WTC11 (cell line): ENCODE data around the gene HEYL.

Experiments
- ATF6 ChIP-seq: sonication (generic); formaldehyde crosslinking; IDR thresholded peaks from 2 replicates; pipeline ENCODE4 v1.8.1; 2023; ENCODE audit warnings: mild to moderate bottlenecking, missing genetic modification reagents
- CREM ChIP-seq: sonication (generic); formaldehyde crosslinking; IDR thresholded peaks from 2 replicates; pipeline ENCODE4 v1.8.1; 2022; ENCODE audit warnings: mild to moderate bottlenecking, missing genetic modification reagents, moderate library complexity
- CTCF ChIP-seq: fragments of 200-600 bp; IDR thresholded peaks from 2 replicates; pipeline ENCODE4 v1.8.0; 2022; ENCODE audit warnings: antibody characterized with exemption
- ESRRA ChIP-seq: sonication (generic); formaldehyde crosslinking; IDR thresholded peaks from 2 replicates; pipeline ENCODE4 v1.8.1; 2022; ENCODE audit warnings: mild to moderate bottlenecking, missing genetic modification reagents, borderline replicate concordance
- FOXP4 ChIP-seq: sonication (generic); formaldehyde crosslinking; IDR thresholded peaks from 2 replicates; pipeline ENCODE4 v1.8.0; 2022; ENCODE audit warnings: mild to moderate bottlenecking, missing genetic modification reagents
- MLX ChIP-seq: sonication (generic); formaldehyde crosslinking; IDR thresholded peaks from 2 replicates; pipeline ENCODE4 v1.8.1; 2023; ENCODE audit warnings: mild to moderate bottlenecking, missing genetic modification reagents, moderate library complexity
- NFATC4 ChIP-seq: fragments of 250-450 bp; sonication (Bioruptor Pico); IDR thresholded peaks from 2 replicates; pipeline ENCODE4 v1.9.0; 2021; ENCODE audit warnings: mild to moderate bottlenecking
- NR1H2 ChIP-seq: sonication (generic); formaldehyde crosslinking; IDR thresholded peaks from 2 replicates; pipeline ENCODE4 v1.9.0; 2021; ENCODE audit warnings: mild to moderate bottlenecking, moderate library complexity, missing genetic modification reagents
- SMAD3 ChIP-seq: sonication (generic); formaldehyde crosslinking; IDR thresholded peaks from 2 replicates; pipeline ENCODE4 v1.8.0; 2022; ENCODE audit warnings: missing genetic modification reagents, mild to moderate bottlenecking, borderline replicate concordance
- USF2 ChIP-seq: sonication (generic); formaldehyde crosslinking; IDR thresholded peaks from 2 replicates; pipeline ENCODE4 v1.8.1; 2023; ENCODE audit warnings: mild to moderate bottlenecking, missing genetic modification reagents, moderate library complexity
- ZNF423 ChIP-seq: fragments of 250-450 bp; sonication (Bioruptor Pico); IDR thresholded peaks from 2 replicates; pipeline ENCODE4 v2.1.2; 2022; ENCODE audit warnings: mild to moderate bottlenecking, moderate library complexity
- TF ChIP-seq, protein P1 (sequence below): sonication (generic); formaldehyde crosslinking; IDR thresholded peaks from 2 replicates; pipeline ENCODE4 v1.8.0; 2022; ENCODE audit warnings: mild to moderate bottlenecking, missing genetic modification reagents
- TF ChIP-seq, protein P2 (sequence below): sonication (generic); formaldehyde crosslinking; IDR thresholded peaks from 2 replicates; pipeline ENCODE4 v1.8.1; 2022; ENCODE audit warnings: low read depth, missing genetic modification reagents, borderline replicate concordance
- TF ChIP-seq, protein P3 (sequence below): sonication (generic); formaldehyde crosslinking; IDR thresholded peaks from 2 replicates; pipeline ENCODE4 v1.8.1; 2022; ENCODE audit warnings: low read depth, mild to moderate bottlenecking, moderate library complexity, missing genetic modification reagents, borderline replicate concordance

- no peak for TF ChIP-seq CTCF
- no peak for TF ChIP-seq ATF6 (CRISPR knock-in tag)
- no peak for TF ChIP-seq CREM (CRISPR knock-in tag)
- TF ChIP-seq FOXP4 (CRISPR knock-in tag), result no peak
- no peak for TF ChIP-seq NFATC4
- no peak for TF ChIP-seq MLX
- TF ChIP-seq ZNF423, result no peak
- TF ChIP-seq, protein P1, sequence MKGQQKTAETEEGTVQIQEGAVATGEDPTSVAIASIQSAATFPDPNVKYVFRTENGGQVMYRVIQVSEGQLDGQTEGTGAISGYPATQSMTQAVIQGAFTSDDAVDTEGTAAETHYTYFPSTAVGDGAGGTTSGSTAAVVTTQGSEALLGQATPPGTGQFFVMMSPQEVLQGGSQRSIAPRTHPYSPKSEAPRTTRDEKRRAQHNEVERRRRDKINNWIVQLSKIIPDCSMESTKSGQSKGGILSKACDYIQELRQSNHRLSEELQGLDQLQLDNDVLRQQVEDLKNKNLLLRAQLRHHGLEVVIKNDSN (CRISPR knock-in tag), result no peak
- TF ChIP-seq, protein P2, sequence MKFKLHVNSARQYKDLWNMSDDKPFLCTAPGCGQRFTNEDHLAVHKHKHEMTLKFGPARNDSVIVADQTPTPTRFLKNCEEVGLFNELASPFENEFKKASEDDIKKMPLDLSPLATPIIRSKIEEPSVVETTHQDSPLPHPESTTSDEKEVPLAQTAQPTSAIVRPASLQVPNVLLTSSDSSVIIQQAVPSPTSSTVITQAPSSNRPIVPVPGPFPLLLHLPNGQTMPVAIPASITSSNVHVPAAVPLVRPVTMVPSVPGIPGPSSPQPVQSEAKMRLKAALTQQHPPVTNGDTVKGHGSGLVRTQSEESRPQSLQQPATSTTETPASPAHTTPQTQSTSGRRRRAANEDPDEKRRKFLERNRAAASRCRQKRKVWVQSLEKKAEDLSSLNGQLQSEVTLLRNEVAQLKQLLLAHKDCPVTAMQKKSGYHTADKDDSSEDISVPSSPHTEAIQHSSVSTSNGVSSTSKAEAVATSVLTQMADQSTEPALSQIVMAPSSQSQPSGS (CRISPR knock-in tag), result no peak
- TF ChIP-seq, protein P3, sequence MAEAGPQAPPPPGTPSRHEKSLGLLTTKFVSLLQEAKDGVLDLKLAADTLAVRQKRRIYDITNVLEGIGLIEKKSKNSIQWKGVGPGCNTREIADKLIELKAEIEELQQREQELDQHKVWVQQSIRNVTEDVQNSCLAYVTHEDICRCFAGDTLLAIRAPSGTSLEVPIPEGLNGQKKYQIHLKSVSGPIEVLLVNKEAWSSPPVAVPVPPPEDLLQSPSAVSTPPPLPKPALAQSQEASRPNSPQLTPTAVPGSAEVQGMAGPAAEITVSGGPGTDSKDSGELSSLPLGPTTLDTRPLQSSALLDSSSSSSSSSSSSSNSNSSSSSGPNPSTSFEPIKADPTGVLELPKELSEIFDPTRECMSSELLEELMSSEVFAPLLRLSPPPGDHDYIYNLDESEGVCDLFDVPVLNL (CRISPR knock-in tag), result no peak
- no peak for TF ChIP-seq USF2 (CRISPR knock-in tag)
- no peak for TF ChIP-seq ESRRA (CRISPR knock-in tag)
- no peak for TF ChIP-seq SMAD3 (CRISPR knock-in tag)
- TF ChIP-seq NR1H2 (CRISPR knock-in tag), result no peak
These were observed 47.8 kb upstream of the HEYL start for GRCh38 chr1:39687243-39687642.
